ENCODE results near the gene RALY.

RALY gene

DNA sequence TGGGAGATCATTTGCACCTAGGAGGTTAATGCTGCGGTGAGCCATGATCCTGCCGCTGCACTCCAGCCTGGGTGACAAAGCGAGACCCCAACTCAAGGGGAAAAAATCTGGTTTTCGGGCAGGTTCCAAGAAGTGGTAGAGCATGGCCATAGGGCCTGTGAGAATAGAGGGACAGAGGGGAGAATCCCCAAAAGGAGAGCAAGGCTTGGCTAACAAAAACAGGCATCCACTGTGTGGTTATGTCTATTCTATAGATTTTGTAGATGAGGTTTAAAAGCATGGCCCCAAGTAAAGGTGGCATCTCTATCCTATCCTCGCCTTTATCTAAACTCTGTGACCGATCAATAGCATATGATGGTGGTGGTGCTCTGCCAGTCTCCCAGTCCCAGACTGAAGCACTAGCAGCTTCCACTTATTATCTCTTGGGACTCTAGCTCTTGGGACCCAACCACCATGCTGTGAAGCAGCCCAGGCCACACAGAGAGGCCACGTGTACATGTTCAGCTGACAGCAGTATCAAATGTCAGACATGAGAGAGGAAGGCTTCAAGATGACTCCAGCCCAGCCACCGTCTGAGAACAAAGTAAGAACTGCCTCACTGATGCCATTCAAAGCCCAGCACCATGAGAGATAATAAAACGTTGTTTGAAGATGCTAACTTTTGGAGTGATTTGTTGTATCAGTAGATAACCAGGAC is 90.7 kb downstream of the RALY start:
- no peak for DNase-seq

DNA sequence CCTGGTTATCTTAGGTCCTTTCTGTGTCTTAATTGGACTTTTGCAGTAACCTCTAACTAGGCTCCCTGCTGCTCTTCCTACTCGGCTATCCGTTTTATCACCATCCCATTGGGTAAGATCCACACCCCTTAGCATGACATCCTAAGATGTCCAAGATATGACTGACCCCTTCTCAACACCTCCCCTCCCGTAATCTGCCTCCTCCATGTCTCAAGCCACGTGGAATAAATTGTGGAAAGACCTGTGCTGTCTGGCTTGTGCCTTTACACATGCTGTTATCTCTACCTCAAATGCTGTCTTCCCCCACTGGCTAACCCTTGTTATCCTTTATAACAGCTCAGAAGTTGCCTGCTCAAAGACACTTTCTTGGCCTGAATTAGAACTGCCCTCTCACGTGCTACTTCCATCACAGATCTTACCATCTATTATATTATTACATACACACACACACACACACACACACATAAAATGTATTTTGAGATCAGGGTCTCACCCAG is 91.9 kb downstream of the RALY start:
- DNase-seq: no peak

DNA sequence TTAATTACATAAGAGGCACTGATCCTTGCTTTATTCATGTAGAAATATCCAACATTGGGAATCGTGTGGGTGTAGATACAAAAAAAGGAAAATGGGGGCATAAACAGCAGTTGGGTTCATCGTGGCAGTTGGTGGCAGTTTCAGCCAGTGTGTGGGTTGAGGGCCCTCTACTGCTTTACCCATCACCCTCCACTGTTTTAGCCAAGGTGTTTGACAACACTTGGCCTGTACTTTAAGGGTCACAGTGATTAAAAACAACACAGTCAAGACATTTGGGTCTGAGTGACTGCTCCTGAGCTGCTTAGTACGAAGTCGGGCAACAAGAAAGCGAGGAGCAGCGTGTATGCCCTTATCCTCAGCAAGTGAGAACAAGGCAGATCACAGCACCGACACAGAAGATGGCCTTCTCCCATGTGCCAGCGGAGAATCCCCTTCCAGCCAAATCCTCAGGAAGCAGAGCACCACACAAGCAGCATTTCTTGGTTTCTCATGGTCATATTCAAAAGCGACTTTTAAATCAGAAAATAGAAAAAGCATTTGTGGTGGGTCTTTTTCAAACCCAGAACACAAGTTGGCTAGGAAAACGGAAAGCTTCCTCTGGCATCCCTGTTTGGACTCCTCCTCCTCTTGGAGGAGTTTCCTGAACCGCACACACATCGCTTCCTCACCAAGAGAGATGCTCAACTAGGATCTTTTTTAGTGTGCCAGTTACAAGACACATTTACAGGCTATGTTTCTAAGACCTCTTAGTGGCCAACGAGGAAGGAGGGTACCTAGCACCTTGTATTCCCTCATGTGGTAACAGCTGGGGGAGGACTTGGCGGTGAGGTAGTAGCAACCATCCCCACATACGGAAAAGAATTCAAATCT is 94.8 kb downstream of the RALY start:
- no peak for DNase-seq

GRCh38 chr20:34089175-34089479 is 95.4 kb downstream of the RALY start:
- DNase-seq: no peak

DNA sequence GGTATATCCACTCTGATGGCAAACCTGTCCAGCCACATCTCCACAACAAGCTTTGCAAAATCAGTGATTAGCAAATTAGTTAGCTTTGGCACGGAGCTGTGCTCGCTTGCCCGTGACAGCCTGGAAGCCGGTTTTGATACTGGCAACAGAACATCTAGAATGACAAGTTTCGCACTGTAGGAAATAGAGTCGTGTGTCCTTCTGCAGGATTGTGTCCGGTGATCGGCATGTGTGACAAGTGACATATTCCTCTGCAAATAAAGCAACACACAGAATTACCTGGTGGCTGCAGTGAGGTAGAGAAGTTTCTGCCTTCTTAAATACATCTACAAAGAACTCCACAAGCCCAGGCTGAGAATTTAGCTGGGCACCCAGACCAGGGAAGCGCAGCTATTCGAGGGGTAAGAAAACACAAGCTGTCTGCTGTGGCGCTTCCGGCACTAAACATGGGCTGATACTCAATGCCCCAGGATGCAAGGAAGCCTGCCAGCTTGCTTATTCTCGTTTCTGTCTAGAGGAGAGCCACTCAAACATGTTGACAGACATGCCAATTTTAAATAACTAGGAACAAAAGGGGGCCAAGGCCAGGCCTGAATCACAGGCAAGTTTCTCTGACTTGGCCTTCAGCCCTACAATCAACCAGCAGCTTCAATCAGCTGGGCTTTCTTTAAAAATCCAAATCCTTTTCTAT is 96.1 kb downstream of the RALY start:
- DNase-seq: no peak

GRCh38 chr20:34090645-34091044 is 96.9 kb downstream of the RALY start:
- DNase-seq: no peak

- no peak for DNase-seq
These were observed 98.0 kb downstream of the RALY start for GRCh38 chr20:34091637-34092200.

GRCh38 chr20:34093895-34094294 is 100.2 kb downstream of the RALY start:
- no peak for DNase-seq

DNA sequence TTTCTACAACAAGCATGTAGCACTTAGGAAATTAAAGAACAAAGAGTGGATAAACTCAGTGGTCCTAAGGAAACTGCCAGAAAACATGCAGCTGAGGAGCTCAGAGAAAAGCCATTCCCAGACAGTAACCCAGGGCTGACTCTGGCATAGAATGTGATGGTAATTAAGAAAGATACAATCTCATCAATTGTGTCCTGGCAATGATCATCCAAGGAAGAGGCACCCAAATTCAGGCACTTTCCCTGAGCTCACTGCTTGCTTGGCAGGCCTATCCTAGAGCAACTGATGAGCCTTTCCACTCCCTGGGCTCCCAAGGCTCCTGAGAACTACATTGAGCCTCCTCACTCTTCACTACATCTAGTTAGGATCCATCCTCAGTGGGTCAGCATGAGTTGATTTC is 102.1 kb downstream of the RALY start:
- no peak for DNase-seq

DNA sequence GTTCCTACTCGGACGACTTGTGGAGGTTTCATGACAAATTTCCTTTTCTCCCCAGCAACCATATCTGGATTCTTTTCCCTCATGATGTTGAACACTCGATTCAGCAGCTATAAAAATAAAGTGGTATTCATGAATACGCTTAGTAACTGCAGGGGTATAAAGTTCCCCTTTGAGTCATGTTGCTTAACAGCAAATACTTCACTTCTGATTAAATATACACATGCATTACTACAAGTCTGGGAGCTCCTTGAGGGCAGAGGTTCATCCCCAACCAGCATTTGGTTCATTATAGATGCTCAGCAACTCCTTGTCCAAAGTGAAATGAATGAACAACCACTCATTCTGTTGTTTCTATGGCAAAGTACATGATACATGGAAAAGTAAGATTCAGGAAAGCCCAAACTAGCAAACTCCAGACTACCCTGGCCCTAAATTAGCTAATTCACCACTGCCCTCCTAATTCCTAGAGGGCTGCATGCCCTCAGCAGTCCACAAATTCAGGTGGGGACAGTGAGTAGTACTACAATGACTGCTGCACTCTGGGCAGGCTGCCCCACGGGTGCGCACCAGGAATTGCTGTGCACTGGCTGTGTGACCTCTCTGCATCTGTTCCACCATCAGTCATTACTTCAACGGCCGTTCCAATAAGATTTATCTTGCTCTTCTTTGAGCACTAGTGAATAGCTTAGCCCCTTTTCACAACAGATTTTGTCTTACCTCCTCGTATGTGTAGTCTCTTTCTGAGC is 103.2 kb downstream of the RALY start:
- no peak for DNase-seq

- no peak for DNase-seq
These were observed 104.9 kb downstream of the RALY start for GRCh38 chr20:34098570-34098969.

GRCh38 chr20:34099675-34100074 is 106.0 kb downstream of the RALY start:
- DNase-seq: no peak

- DNase-seq: no peak
These were observed 106.9 kb downstream of the RALY start for GRCh38 chr20:34100576-34100975.

DNA sequence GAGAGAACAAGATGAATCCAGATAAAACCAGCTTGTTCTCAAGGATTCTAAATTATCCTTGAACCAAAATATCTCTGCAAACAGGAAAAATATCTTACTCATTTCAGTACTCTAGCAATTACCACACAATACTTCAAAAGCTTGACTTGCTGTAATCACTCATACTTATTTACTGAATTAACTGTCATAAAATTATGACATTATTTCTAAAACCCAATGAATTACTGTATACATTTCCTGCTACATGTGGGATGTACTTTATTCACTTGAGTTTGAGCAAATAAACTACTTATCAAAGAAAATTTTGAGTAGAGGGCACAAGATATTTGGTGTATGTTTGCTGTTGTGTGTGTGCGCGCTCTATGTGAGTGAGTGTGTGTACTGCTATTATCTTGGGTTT is 108.6 kb downstream of the RALY start:
- DNase-seq: no peak

DNA sequence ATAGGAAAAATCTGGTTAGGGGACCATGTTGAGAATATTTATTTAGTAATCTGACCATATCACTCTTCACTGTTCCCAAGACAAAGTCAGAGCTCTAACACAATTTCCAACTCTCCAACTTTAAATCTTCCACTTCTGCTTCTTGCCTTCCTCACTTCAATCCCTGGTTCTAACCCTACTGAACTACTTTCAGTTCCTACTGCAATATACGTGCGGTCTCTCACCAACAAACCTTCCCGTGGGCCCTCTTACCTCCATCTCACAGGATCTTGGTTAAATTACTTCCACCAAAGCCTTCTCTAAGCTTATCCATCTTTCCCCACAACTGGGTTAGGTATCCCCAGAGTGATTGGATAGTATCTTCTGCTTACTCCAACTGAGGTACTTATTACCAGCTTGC is 110.3 kb downstream of the RALY start:
- no peak for DNase-seq

GRCh38 chr20:34105978-34106675 is 112.4 kb downstream of the RALY start:
- no peak for DNase-seq

GRCh38 chr20:34108616-34109174 is 115.0 kb downstream of the RALY start:
- no peak for DNase-seq

DNA sequence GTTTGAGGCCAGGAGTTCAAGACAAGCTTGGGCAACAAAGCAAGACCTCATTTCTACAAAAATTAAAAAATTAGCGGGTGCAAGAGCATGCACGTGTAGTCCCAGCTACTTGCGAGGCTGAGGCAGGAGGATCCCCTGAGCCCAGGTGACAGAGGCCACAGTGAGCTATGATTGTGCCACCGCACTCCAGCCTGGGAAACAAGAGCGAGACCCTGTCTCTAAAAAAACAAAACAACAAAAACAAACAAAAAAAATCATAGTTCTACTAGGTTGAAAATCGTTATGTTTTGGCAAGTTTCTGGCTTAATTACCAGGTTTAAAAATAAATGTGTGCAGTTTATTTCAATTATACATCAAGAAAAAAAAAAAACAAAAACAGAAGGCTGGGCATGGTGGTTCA is 115.7 kb downstream of the RALY start:
- DNase-seq: no peak

GRCh38 chr20:34110025-34110744 is 116.5 kb downstream of the RALY start:
- no peak for DNase-seq

- DNase-seq: no peak
These were observed 117.3 kb downstream of the RALY start for GRCh38 chr20:34110745-34111641.

Measured in GDM1 (cell line).